MM.1S (cell line): ENCODE measurements around the gene STAP2.

Experiments used
- CTCF ChIP-seq: fragments of 300-600 bp; sonication (generic); IDR thresholded peaks from 2 replicates; pipeline ENCODE4 v1.5.1; 2016; ENCODE audit warnings: antibody characterized with exemption, low read length, mixed read lengths
- EZH2 ChIP-seq: fragments of 300-600 bp; sonication (generic); optimal IDR thresholded peaks from 2 replicates; pipeline ENCODE3; 2017; ENCODE audit warnings: low read depth, mild to moderate bottlenecking, antibody characterized with exemption, low read length, mixed read lengths

DNA sequence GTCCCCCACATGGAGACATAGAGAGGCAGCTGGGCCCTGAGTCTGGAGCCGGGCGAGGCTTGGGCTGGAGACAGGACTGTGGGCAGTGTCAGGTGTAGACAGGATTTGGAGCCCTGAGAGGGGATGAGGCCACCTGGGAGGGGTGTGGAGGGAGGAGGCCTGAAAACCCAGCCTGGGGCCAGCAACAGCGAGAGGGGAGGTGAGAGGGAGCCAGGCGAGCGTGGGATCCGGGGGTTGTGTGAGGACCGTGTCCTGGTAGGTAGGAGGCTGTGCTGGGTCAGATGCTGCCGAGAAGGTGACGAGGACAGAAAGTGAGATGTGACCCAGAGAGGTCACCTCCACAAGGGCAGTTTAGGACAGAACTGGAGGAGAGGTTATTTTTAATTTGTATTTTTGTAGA, 12.1 kb upstream of the STAP2 start:
- TF ChIP-seq CTCF: no peak
- no peak for TF ChIP-seq EZH2
